Measurements from ENCODE around the gene PHF19. TPM values are rescaled to one million over a fixed set of nuclear protein-coding genes. Genes with fewer than 3 reads are reported as not detected.

PHF19 gene
- total and polyA plus RNA-seq, 10 of the 15 experiments (the other 5 are each of a cell fraction or from before 2014, with no cell fraction given) = 26.0 to 133 (median 87.7) TPM

DNA sequence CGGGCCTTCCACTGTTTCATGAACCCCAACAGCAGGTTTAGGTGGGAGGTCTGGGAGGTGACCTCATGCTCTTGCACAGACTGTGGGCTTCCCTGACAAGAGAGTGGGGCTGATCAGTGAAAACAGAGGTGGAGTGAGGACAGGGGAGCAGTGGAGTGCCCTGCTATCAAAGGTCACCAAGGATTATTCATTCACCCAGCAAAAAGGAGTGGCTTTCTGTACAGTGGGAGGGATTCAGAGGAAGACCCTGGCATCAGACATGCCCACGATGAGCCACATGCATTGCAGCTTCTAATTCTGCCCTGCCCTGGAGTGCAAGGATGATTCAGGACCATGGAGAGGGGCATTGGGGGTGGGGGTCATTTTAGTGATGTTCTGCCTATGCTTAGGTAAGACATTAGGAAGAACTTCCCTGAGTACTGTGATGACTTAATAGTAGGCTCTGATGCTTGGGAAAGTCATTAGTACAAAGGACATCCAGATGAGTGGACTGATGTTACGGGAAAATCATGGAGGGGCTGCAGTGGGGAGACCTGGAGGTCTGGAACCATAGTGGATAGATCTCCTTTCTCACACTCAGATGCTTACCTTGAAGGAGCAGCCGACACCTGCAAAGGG is 36.8 kb upstream of the PHF19 start:
- no peak for FAIRE-seq
- ATAC-seq = no peak
- ChIA-PET RAD21 (ENCODE audit: unreplicated experiment) (no interaction called here), CTCF (interaction anchor here (1.0 kb wide), 1 partner anchor 11 kb away, joined by 4 read pairs; no protein-coding TSS in a partner anchor), SMC1A (ENCODE audit: uncharacterized antibody, unreplicated experiment) (interaction anchor here (0.9 kb wide), 1 partner anchor 18 kb away, joined by 3 read pairs; no protein-coding TSS in a partner anchor), POLR2A (interaction anchor here (0.9 kb wide), 1 partner anchor 10 kb away, joined by 5 read pairs; no protein-coding TSS in a partner anchor)
- peak; percentile 52; the same call in 1 of the 2 replicates for TF ChIP-seq SMAD5 (IDR thresholded peaks at IDR 0.05; ENCODE audit: low read depth)
- no peak for TF ChIP-seq TCF3 (IDR thresholded peaks at IDR 0.05; ENCODE audit: borderline replicate concordance, insufficient read depth, low read depth, low read length)
- TF ChIP-seq, protein P1, sequence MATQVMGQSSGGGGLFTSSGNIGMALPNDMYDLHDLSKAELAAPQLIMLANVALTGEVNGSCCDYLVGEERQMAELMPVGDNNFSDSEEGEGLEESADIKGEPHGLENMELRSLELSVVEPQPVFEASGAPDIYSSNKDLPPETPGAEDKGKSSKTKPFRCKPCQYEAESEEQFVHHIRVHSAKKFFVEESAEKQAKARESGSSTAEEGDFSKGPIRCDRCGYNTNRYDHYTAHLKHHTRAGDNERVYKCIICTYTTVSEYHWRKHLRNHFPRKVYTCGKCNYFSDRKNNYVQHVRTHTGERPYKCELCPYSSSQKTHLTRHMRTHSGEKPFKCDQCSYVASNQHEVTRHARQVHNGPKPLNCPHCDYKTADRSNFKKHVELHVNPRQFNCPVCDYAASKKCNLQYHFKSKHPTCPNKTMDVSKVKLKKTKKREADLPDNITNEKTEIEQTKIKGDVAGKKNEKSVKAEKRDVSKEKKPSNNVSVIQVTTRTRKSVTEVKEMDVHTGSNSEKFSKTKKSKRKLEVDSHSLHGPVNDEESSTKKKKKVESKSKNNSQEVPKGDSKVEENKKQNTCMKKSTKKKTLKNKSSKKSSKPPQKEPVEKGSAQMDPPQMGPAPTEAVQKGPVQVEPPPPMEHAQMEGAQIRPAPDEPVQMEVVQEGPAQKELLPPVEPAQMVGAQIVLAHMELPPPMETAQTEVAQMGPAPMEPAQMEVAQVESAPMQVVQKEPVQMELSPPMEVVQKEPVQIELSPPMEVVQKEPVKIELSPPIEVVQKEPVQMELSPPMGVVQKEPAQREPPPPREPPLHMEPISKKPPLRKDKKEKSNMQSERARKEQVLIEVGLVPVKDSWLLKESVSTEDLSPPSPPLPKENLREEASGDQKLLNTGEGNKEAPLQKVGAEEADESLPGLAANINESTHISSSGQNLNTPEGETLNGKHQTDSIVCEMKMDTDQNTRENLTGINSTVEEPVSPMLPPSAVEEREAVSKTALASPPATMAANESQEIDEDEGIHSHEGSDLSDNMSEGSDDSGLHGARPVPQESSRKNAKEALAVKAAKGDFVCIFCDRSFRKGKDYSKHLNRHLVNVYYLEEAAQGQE (IDR thresholded peaks at IDR 0.05; ENCODE audit: low read depth, low read length) = peak; percentile 91
- TF ChIP-seq PML (IDR thresholded peaks at IDR 0.05; ENCODE audit: low read length) = peak; percentile 55
- BruUV-seq (replicated peaks) = no TSS peak
- peaks cover 5% of the 10 kb centered on the region for H3K4me1 ChIP-seq (ENCODE audit: control insufficient read depth, insufficient read depth, low read length)
- peaks cover 51 to 68% of the 10 kb centered on the region in 2 experiments for H3K36me3 ChIP-seq (ENCODE audit: control insufficient read depth in 2 of 2, insufficient read depth in 2 of 2, low read length in 1 of 2)
- peaks cover 2% of the 10 kb centered on the region; the same call in 1 of the 3 replicates for H3K9me3 ChIP-seq (replicated peaks; ENCODE audit: control insufficient read depth, insufficient read depth, low read length)
- intact Hi-C loops (cut with micrococcal nuclease; ENCODE audit: unreplicated experiment) = no loop called here
- no peak overlapping the region for H3K27ac ChIP-seq (ENCODE audit: control insufficient read depth, insufficient read depth)
- WGBS (ENCODE audit: insufficient coverage, insufficient replicate concordance, low lambda C conversion rate, missing lambda C conversion rate) = 88% methylated on average over 4 of the region's 4 CpGs
- H3K79me2 ChIP-seq (ENCODE audit: control insufficient read depth, insufficient read depth, low read length) = peaks cover 39% of the 10 kb centered on the region
- H3K4me2 ChIP-seq (ENCODE audit: control insufficient read depth, insufficient read depth) = no peak overlapping the region
- no peaks in the 10 kb centered on the region for H4K20me1 ChIP-seq (ENCODE audit: control insufficient read depth, insufficient read depth)
- H3K27me3 ChIP-seq (replicated peaks in 1 of 2; ENCODE audit: control insufficient read depth in 2 of 2, insufficient read depth in 2 of 2, low read length in 1 of 2) = no peaks in the 10 kb centered on the region
- no peak overlapping the region for H3K4me3 ChIP-seq
- no peak for DNase-seq (ENCODE audit: low read depth, low spot score)
- no peak overlapping the region for H3K9ac ChIP-seq (ENCODE audit: control insufficient read depth, insufficient read depth, low read length)
- in situ Hi-C loops (cut with MboI) = no loop called here
- no peak overlapping the region for H2AFZ ChIP-seq (ENCODE audit: control insufficient read depth, low read depth, low read length)

Data from GM12878 (cell line).